Fibroblast of the aortic adventitia (primary cell): ENCODE data around the gene SCAI. TPM values are rescaled to one million over a fixed set of nuclear protein-coding genes. Genes with fewer than 3 reads are reported as not detected.

Source experiments
- DNase-seq: peaks from one replicate; pipeline ENCODE4 v3.0.0-alpha.2; 2010; ENCODE audit warnings: low read depth
- H3K4me3 ChIP-seq: 2 replicates; pipeline ENCODE4 v1.5.1; 2011; ENCODE audit warnings: low read depth, mild to moderate bottlenecking, control low read depth, low read length, moderate library complexity
- CTCF ChIP-seq: IDR thresholded peaks from 2 replicates; pipeline ENCODE4 v1.5.1; 2011; ENCODE audit warnings: mild to moderate bottlenecking, low read length, control low read depth, inconsistent platforms; ENCODE audit not compliant: insufficient read depth
- total RNA-seq: library from RNA; depleted of rRNA; stranded (reverse); fragments of >200 nt; gene quantifications from 2 replicates; pipeline ENCODE4 v1.2.3, GENCODE V29; 2012; ENCODE audit warnings: low replicate concordance

Gene SCAI
- total RNA-seq, 1 donor, result 14.0 TPM

- peak; percentile 84 for DNase-seq
- no peak overlapping the region for H3K4me3 ChIP-seq
- TF ChIP-seq CTCF, result no peak
Measured at GRCh38 chr9:125161284-125161918, 18.1 kb upstream of the SCAI start.

- no peak for DNase-seq
- no peak overlapping the region for H3K4me3 ChIP-seq
- TF ChIP-seq CTCF, result no peak
Measured at GRCh38 chr9:125160750-125161149, 17.4 kb upstream of the SCAI start.

- no peak for TF ChIP-seq CTCF
- DNase-seq, result no peak
Measured at GRCh38 chr9:125156551-125156950, 13.2 kb upstream of the SCAI start.

GRCh38 chr9:125153712-125154367, 10.5 kb upstream of the SCAI start:
- DNase-seq, result no peak
- H3K4me3 ChIP-seq, result no peak overlapping the region
- TF ChIP-seq CTCF, result no peak

More at GRCh38 chr9:125156551-125156950, 13.2 kb upstream of the SCAI start:
- H3K4me3 ChIP-seq, result no peak overlapping the region

- no peak overlapping the region for H3K4me3 ChIP-seq
- DNase-seq, result no peak
- no peak for TF ChIP-seq CTCF
Measured at GRCh38 chr9:125151730-125152129, 8.4 kb upstream of the SCAI start.

GRCh38 chr9:125150349-125151245, 7.3 kb upstream of the SCAI start:
- no peak overlapping the region for H3K4me3 ChIP-seq
- TF ChIP-seq CTCF, result no peak
- no peak for DNase-seq
